HepG2 (cell line): ENCODE results near the gene FKBP1A. TPM values are rescaled to one million over a fixed set of nuclear protein-coding genes. Genes with fewer than 3 reads are reported as not detected.

Experiments used
- E2F2 ChIP-seq: sonication (generic); formaldehyde crosslinking; IDR thresholded peaks from 2 replicates; pipeline ENCODE4 v1.4.0; 2020; ENCODE audit warnings: missing genetic modification reagents, borderline replicate concordance
- FOXP4 ChIP-seq: sonication (generic); formaldehyde crosslinking; IDR thresholded peaks from 2 replicates; pipeline ENCODE4 v1.4.0; 2020; ENCODE audit warnings: missing genetic modification reagents
- NFYC ChIP-seq: IDR thresholded peaks from 2 replicates; pipeline ENCODE4 v1.6.1; 2016; ENCODE audit warnings: missing genetic modification reagents, missing compliant biosample characterization
- PCBP2 ChIP-seq: fragments of 200-400 bp; formaldehyde crosslinking; optimal IDR thresholded peaks from 2 replicates; pipeline ENCODE3; 2018; ENCODE audit warnings: low read length, low read depth; ENCODE audit not compliant: poor library complexity, severe bottlenecking
- RNF219 ChIP-seq: sonication (generic); formaldehyde crosslinking; IDR thresholded peaks from 2 replicates; pipeline ENCODE4 v1.5.0; 2020; ENCODE audit warnings: mild to moderate bottlenecking, missing genetic modification reagents
- SCMH1 ChIP-seq: sonication (generic); formaldehyde crosslinking; IDR thresholded peaks from 2 replicates; pipeline ENCODE4 v1.9.0; 2021; ENCODE audit warnings: missing genetic modification reagents, mild to moderate bottlenecking, borderline replicate concordance
- TBX2 ChIP-seq: sonication (generic); formaldehyde crosslinking; IDR thresholded peaks from 2 replicates; pipeline ENCODE4 v1.5.0; 2020; ENCODE audit warnings: missing genetic modification reagents, mild to moderate bottlenecking, borderline replicate concordance
- ZNF160 ChIP-seq: sonication (generic); formaldehyde crosslinking; IDR thresholded peaks from 2 replicates; pipeline ENCODE4 v1.8.0; 2022; ENCODE audit warnings: mild to moderate bottlenecking, inconsistent platforms, missing genetic modification reagents
- ZNF232 ChIP-seq: sonication (generic); formaldehyde crosslinking; IDR thresholded peaks from 2 replicates; pipeline ENCODE4 v1.4.0; 2020; ENCODE audit warnings: missing genetic modification reagents, borderline replicate concordance
- ZNF256 ChIP-seq: sonication (generic); formaldehyde crosslinking; conservative IDR thresholded peaks from 2 replicates; pipeline ENCODE4 v1.4.0; 2020; ENCODE audit warnings: missing genetic modification reagents
- ZNF296 ChIP-seq: sonication (generic); formaldehyde crosslinking; conservative IDR thresholded peaks from 2 replicates; pipeline ENCODE4 v1.5.0; 2020; ENCODE audit warnings: mild to moderate bottlenecking, missing genetic modification reagents
- ZNF337 ChIP-seq: sonication (generic); formaldehyde crosslinking; IDR thresholded peaks from 2 replicates; pipeline ENCODE4 v1.5.1; 2020; ENCODE audit warnings: missing genetic modification reagents, low read depth, mild to moderate bottlenecking, borderline replicate concordance
- ZNF660 ChIP-seq: sonication (generic); formaldehyde crosslinking; IDR thresholded peaks from 2 replicates; pipeline ENCODE4 v1.5.1; 2020; ENCODE audit warnings: mild to moderate bottlenecking, low read depth, missing genetic modification reagents, borderline replicate concordance
- polyA plus RNA-seq, 8 experiments: library from polyadenylated mRNA; depleted of rRNA in 3 of 8; stranded (reverse) in 7 of 8; unstranded in 1 of 8; fragments of >200 nt; fragmentation: Illumina TruSeq in 4 of 8; extraction: Trizol in 4 of 8; gene quantifications; 2 replicates each; pipeline versions ENCODE4 v1.2.1 to v1.2.3, GENCODE V29; 2011 to 2016; ENCODE audit warnings: low read depth in 4 of 8, missing spikeins in 1 of 8, mixed read lengths in 1 of 8; ENCODE audit not compliant: insufficient read depth in 1 of 8
- total RNA-seq, 5 experiments: library from RNA; depleted of rRNA; stranded (reverse); fragments of >200 nt; fragmentation: Illumina TruSeq; extraction: Trizol; gene quantifications; 2 replicates each; pipeline ENCODE4 v1.2.3, GENCODE V29; 2016; ENCODE audit warnings: low read depth in 1 of 5
- TF ChIP-seq, protein P1 (sequence below): sonication (generic); formaldehyde crosslinking; IDR thresholded peaks from 2 replicates; pipeline ENCODE4 v1.4.0; 2020; ENCODE audit warnings: missing genetic modification reagents, borderline replicate concordance

The FKBP1A gene
- total and polyA plus RNA-seq, 2 of the 13 experiments (the other 11 are each of a cell fraction or from before 2014, with no cell fraction given), result 119 to 468 TPM

GRCh38 chr20:1391640-1392442 is 1.0 kb downstream of the FKBP1A start (continued):
- TF ChIP-seq, protein P1, sequence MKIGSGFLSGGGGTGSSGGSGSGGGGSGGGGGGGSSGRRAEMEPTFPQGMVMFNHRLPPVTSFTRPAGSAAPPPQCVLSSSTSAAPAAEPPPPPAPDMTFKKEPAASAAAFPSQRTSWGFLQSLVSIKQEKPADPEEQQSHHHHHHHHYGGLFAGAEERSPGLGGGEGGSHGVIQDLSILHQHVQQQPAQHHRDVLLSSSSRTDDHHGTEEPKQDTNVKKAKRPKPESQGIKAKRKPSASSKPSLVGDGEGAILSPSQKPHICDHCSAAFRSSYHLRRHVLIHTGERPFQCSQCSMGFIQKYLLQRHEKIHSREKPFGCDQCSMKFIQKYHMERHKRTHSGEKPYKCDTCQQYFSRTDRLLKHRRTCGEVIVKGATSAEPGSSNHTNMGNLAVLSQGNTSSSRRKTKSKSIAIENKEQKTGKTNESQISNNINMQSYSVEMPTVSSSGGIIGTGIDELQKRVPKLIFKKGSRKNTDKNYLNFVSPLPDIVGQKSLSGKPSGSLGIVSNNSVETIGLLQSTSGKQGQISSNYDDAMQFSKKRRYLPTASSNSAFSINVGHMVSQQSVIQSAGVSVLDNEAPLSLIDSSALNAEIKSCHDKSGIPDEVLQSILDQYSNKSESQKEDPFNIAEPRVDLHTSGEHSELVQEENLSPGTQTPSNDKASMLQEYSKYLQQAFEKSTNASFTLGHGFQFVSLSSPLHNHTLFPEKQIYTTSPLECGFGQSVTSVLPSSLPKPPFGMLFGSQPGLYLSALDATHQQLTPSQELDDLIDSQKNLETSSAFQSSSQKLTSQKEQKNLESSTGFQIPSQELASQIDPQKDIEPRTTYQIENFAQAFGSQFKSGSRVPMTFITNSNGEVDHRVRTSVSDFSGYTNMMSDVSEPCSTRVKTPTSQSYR (CRISPR knock-in tag), result peak; percentile 59; the same call in 1 of the 2 replicates
- 0 out of 2 replicates have a peak, but pooled peaks have one; percentile 52 for TF ChIP-seq ZNF256 (CRISPR knock-in tag)
- 0 out of 2 replicates have a peak, but pooled peaks have one; percentile 55 for TF ChIP-seq ZNF296 (CRISPR knock-in tag)
- 0 out of 2 replicates have a peak, but pooled peaks have one; percentile 47 for TF ChIP-seq RNF219 (CRISPR knock-in tag)
- TF ChIP-seq PCBP2, result peak; percentile 97
- TF ChIP-seq FOXP4, result peak; percentile 50; the same call in 1 of the 2 replicates
- TF ChIP-seq E2F2 (CRISPR knock-in tag), result no peak
- TF ChIP-seq ZNF337 (CRISPR knock-in tag), result no peak
- peak; percentile 1; the same call in 1 of the 2 replicates for TF ChIP-seq ZNF160 (CRISPR knock-in tag)
- TF ChIP-seq SCMH1, result 0 out of 2 replicates have a peak, but pooled peaks have one; percentile 65
- TF ChIP-seq ZNF232 (CRISPR knock-in tag), result 0 out of 2 replicates have a peak, but pooled peaks have one; percentile 29
- TF ChIP-seq NFYC, result no peak; the same call in 1 of the 2 replicates
- TF ChIP-seq TBX2 (CRISPR knock-in tag), result peak; percentile 38; the same call in 1 of the 2 replicates
- 0 out of 2 replicates have a peak, but pooled peaks have one; percentile 4 for TF ChIP-seq ZNF660 (CRISPR knock-in tag)
